SU-DHL-6 (cell line): ENCODE data around the gene SH2B2.

Experiments used
- H2AFZ ChIP-seq: fragments of 200-600 bp; sonication (generic); 2 replicates; pipeline ENCODE4 v1.6.1; 2014; ENCODE audit warnings: low read depth, mild to moderate bottlenecking, moderate library complexity, mixed read lengths, antibody characterized with exemption, low read length; ENCODE audit not compliant: severe bottlenecking
- H3F3A ChIP-seq: fragments of 200-600 bp; shearing (Covaris generic); 2 replicates; pipeline ENCODE4 v1.6.0; 2016; ENCODE audit warnings: antibody characterized with exemption, mild to moderate bottlenecking; ENCODE audit not compliant: insufficient read depth
- H3K27ac ChIP-seq: fragments of 200-600 bp; sonication (generic); 2 replicates; pipeline ENCODE4 v1.5.1; 2016; ENCODE audit warnings: low read depth, mild to moderate bottlenecking, low read length, moderate library complexity, mixed read lengths
- H3K27me3 ChIP-seq: fragments of 200-600 bp; sonication (generic), shearing (Covaris generic); 2 replicates; pipeline ENCODE4 v1.6.0; 2014; ENCODE audit warnings: mild to moderate bottlenecking, low read length
- H3K36me3 ChIP-seq: fragments of 200-600 bp; sonication (generic); 2 replicates; pipeline ENCODE4 v1.6.1; 2014; ENCODE audit warnings: mild to moderate bottlenecking, low read length, mixed read lengths
- H3K4me2 ChIP-seq: fragments of 300-600, 200-600 bp; shearing (Covaris generic), sonication (generic); 2 replicates; pipeline ENCODE4 v1.6.0; 2014; ENCODE audit warnings: low read length, low read depth, mild to moderate bottlenecking; ENCODE audit not compliant: poor library complexity, severe bottlenecking
- H3K4me3 ChIP-seq: fragments of 200-600 bp; sonication (generic); 2 replicates; pipeline ENCODE4 v1.5.1; 2014; ENCODE audit warnings: antibody characterized with exemption, low read length, mild to moderate bottlenecking, mixed read lengths; ENCODE audit not compliant: insufficient read depth, poor library complexity, severe bottlenecking
- H3K79me2 ChIP-seq: fragments of 200-600 bp; sonication (generic); 2 replicates; pipeline ENCODE4 v1.6.1; 2014; ENCODE audit warnings: mild to moderate bottlenecking, low read length, moderate library complexity; ENCODE audit not compliant: insufficient read depth
- H3K9ac ChIP-seq: fragments of 200-600 bp; sonication (generic); 2 replicates; pipeline ENCODE4 v1.7.0; 2014; ENCODE audit warnings: mild to moderate bottlenecking, low read length
- H3K9me2 ChIP-seq: fragments of 200-600 bp; sonication (generic); replicated peaks from 2 replicates; pipeline ENCODE4 v1.6.1; 2014; ENCODE audit warnings: low read length; ENCODE audit not compliant: insufficient read depth
- H3K9me3 ChIP-seq: fragments of 200-600 bp; sonication (generic); 2 replicates; pipeline ENCODE4 v1.6.1; 2014; ENCODE audit warnings: low read length, mixed read lengths; ENCODE audit not compliant: insufficient read depth
- H4K20me1 ChIP-seq: fragments of 200-600 bp; sonication (generic); 2 replicates; pipeline ENCODE4 v1.6.1; 2014; ENCODE audit warnings: low read depth, mild to moderate bottlenecking, antibody characterized with exemption, low read length, moderate library complexity, mixed read lengths
- EZH2phosphoT487 ChIP-seq: fragments of 200-600 bp; sonication (generic), shearing (Covaris generic); conservative IDR thresholded peaks from 2 replicates; pipeline ENCODE4 v1.6.1; 2018; ENCODE audit warnings: mild to moderate bottlenecking, antibody characterized with exemption, low read length, moderate library complexity, mixed read lengths
- TF ChIP-seq, protein P1 (sequence below): fragments of 200-600 bp; sonication (generic); IDR thresholded peaks from one replicate; pipeline ENCODE4 v1.5.1; 2017; ENCODE audit warnings: antibody characterized with exemption, mild to moderate bottlenecking, low read length, moderate library complexity; ENCODE audit not compliant: insufficient read depth, poor library complexity, severe bottlenecking

The SH2B2 gene

DNA sequence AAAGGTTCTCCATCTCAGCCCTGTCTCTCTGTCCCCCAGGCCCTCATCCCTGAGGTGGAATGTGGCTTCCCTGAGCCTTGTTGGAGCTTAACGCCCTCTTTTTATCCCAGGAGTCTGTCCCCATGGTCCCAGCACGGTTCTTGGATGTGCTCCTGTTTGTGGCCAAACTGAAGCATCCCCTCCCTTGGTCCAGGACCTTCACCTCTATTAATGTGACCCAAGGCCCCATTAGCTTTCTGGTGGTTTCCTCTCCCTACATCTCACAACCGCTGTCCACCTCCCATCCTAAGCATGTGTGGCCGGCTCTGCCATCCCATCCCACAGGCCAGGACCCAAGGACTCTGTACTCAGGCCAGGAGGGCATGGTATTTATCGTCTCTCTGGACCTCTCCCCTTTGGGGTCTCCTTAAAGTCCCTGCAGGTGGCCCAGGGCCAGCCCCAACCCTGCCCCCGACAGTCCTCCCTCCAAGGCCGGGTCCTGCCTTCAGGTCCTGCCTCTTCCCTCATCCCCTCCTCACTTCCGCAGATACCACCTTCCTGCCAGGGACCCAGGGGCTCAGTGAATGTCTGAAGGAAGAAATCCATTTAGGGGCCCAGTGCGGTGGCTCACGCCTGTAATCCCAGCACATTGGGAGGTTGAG, 15.4 kb upstream of the SH2B2 start:
- Histone ChIP-seq H3K27ac (no peak overlapping the region), H4K20me1 (no peaks in the 10 kb centered on the region), H3K36me3 (no peaks in the 10 kb centered on the region), H2AFZ (no peak overlapping the region), H3K4me2 (no peak overlapping the region), H3K9me3 (no peaks in the 10 kb centered on the region), H3K9ac (no peak overlapping the region), H3K27me3 (no peaks in the 10 kb centered on the region), H3F3A (no peaks in the 10 kb centered on the region), H3K9me2 (no peaks in the 10 kb centered on the region), H3K79me2 (no peaks in the 10 kb centered on the region), H3K4me3 (no peak overlapping the region)
- TF ChIP-seq EZH2phosphoT487: no peak
- TF ChIP-seq, protein P1, sequence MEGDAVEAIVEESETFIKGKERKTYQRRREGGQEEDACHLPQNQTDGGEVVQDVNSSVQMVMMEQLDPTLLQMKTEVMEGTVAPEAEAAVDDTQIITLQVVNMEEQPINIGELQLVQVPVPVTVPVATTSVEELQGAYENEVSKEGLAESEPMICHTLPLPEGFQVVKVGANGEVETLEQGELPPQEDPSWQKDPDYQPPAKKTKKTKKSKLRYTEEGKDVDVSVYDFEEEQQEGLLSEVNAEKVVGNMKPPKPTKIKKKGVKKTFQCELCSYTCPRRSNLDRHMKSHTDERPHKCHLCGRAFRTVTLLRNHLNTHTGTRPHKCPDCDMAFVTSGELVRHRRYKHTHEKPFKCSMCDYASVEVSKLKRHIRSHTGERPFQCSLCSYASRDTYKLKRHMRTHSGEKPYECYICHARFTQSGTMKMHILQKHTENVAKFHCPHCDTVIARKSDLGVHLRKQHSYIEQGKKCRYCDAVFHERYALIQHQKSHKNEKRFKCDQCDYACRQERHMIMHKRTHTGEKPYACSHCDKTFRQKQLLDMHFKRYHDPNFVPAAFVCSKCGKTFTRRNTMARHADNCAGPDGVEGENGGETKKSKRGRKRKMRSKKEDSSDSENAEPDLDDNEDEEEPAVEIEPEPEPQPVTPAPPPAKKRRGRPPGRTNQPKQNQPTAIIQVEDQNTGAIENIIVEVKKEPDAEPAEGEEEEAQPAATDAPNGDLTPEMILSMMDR: no peak

DNA sequence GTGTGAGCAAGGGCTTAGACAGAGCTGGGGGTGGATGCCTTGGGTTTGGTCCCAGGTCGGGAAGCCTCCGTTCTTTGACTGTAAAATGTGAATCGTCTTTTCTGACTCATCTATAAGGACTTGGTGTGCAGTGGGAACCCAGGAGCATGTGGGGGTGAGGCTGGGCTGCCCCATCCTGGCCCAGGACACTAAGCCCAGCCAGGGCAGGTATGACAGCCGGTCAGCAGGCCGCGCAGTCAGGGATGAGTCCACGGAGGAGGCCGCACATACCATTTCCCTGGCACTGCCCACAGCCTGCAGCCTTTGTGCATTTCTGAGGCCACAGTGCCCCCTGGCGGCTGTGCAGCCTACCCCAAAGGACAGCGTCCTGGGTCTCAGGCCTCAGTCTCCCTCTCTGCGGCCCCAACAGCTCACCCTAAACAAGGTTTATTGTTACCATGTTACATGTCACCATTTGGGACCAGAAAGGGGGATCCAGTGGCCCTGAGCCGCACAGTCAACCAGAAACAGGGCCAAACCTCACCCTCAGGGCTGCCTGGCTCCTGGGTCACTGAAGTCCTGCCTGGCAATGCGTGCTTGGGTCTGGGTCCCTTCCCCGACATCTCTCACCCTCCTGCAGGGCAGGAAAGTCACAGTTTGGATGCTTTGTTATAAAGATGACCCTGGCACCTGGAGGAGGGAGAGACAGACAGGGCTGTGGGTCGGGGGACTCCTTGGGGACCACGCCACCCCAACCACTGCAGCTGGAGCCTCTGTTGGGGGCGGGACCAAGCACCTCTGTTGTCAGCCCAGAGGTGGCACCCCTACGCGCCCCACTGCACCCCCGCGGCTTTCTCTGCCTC, 14.4 kb upstream of the SH2B2 start:
- Histone ChIP-seq H3K27ac (no peak overlapping the region), H3K27me3 (no peaks in the 10 kb centered on the region), H3K9me3 (no peaks in the 10 kb centered on the region), H3K79me2 (no peaks in the 10 kb centered on the region), H3K36me3 (no peaks in the 10 kb centered on the region), H3K4me2 (no peak overlapping the region), H2AFZ (no peak overlapping the region), H3F3A (no peaks in the 10 kb centered on the region), H3K9me2 (no peaks in the 10 kb centered on the region), H3K4me3 (no peak overlapping the region), H3K9ac (no peak overlapping the region), H4K20me1 (no peaks in the 10 kb centered on the region)
- TF ChIP-seq, protein P1: peak; percentile 95
- TF ChIP-seq EZH2phosphoT487: no peak

DNA sequence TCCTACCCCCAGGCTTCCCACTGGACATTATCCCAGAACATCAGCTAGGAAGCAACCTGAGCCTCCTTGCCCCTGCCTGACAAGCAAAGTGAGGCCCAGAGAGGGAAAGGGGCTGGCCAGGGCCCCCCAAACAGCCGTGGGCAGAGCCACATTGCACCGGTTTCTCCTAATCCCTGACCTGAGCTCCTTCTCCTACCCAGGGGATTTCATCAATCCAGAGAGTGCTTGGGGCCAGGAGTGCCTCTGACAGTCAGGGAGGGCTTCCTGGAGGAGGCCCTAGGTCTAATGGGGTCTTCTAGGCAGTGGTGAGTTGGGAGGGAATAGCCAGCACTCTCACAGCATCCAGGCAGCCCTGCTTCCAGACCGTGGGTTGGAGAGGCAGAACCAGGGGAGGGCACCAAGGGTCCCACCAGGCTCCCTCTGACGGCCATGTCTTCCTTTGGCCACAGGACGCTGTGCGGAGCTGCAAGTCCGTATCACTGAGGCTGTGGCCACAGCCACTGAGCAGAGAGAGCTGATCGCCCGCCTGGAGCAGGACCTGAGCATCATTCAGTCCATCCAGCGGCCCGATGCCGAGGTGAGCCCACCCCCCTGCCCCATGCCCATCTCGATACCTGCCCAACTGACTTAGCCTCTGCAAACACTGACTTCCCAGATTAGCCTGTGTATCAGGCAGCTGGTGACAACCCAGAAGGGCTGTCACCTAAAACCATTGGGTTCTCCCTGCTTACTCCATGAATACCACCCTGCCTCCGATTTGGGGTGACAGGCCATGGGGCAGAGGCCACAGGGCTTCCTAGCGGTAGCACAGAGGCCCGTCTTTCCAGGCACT, 13.5 kb upstream of the SH2B2 start:
- H3K4me3 ChIP-seq: no peak overlapping the region

More for the DNA sequence above, 13.5 kb upstream of the SH2B2 start:
- Histone ChIP-seq H4K20me1 (no peaks in the 10 kb centered on the region), H3K4me2 (no peak overlapping the region), H3K27ac (no peak overlapping the region), H3K9me2 (no peaks in the 10 kb centered on the region), H3K79me2 (no peaks in the 10 kb centered on the region), H3K9ac (no peak overlapping the region), H3F3A (no peaks in the 10 kb centered on the region), H3K9me3 (no peaks in the 10 kb centered on the region), H3K36me3 (no peaks in the 10 kb centered on the region), H2AFZ (no peak overlapping the region), H3K27me3 (no peaks in the 10 kb centered on the region)
- TF ChIP-seq EZH2phosphoT487: no peak
- TF ChIP-seq, protein P1: no peak
